Frontal cortex (tissue), 4 donors: ENCODE data around the gene MORN1. TPM values are rescaled to one million over a fixed set of nuclear protein-coding genes. Genes with fewer than 3 reads are reported as not detected.

Experiments
- DNase-seq, 2 donors: peaks; one replicate each; pipeline ENCODE4 v3.0.0; 2012; ENCODE audit warnings: low spot score in 2 of 2
- FAIRE-seq: peaks from 2 replicates; lab custom pipeline; 2012; peaks lifted over from hg19 to GRCh38; lab: Jason Lieb, UNC
- total RNA-seq: library from RNA; depleted of rRNA; stranded (reverse); fragments of >200 nt; gene quantifications from one replicate; pipeline ENCODE4 v1.2.3, GENCODE V29; 2014
- donor health status: control.
- donor health status: control.
- donor health status: control.

Gene MORN1
- total RNA-seq, 1 donor from 2014 or later, result 11.0 TPM

GRCh38 chr1:2425892-2426291 lies 34.5 kb upstream of the MORN1 start:
- DNase-seq (peak in 1 of 2 donors; percentile 67), FAIRE-seq (no peak)

GRCh38 chr1:2422523-2422922 lies 31.2 kb upstream of the MORN1 start:
- FAIRE-seq (no peak), DNase-seq (no peak)

GRCh38 chr1:2419416-2419815 lies 28.1 kb upstream of the MORN1 start:
- FAIRE-seq, result no peak
- DNase-seq, result no peak

- DNase-seq (no peak), FAIRE-seq (no peak)
Observed at GRCh38 chr1:2418791-2419320, 27.5 kb upstream of the MORN1 start.

- DNase-seq (no peak), FAIRE-seq (no peak)
Observed at GRCh38 chr1:2417833-2418225, 26.5 kb upstream of the MORN1 start.

GRCh38 chr1:2417083-2417832 lies 25.9 kb upstream of the MORN1 start:
- DNase-seq (no peak), FAIRE-seq (no peak)

- DNase-seq, result no peak
- no peak for FAIRE-seq
Observed at GRCh38 chr1:2416403-2416802, 25.0 kb upstream of the MORN1 start.

- no peak for FAIRE-seq
- DNase-seq, result no peak
Observed at GRCh38 chr1:2415801-2416208, 24.5 kb upstream of the MORN1 start.

- no peak for FAIRE-seq
- no peak for DNase-seq
Observed at GRCh38 chr1:2415337-2415736, 24.0 kb upstream of the MORN1 start.

- DNase-seq, result peak; percentile 88 to 92
- no peak for FAIRE-seq
Observed at GRCh38 chr1:2414297-2414958, 23.1 kb upstream of the MORN1 start.

- DNase-seq, result no peak
- FAIRE-seq, result no peak
Observed at GRCh38 chr1:2413495-2414296, 22.3 kb upstream of the MORN1 start.

GRCh38 chr1:2412773-2413494 lies 21.6 kb upstream of the MORN1 start:
- FAIRE-seq (no peak), DNase-seq (no peak)

- DNase-seq, result peak; percentile 99
- no peak for FAIRE-seq
Observed at GRCh38 chr1:2412395-2412772, 21.0 kb upstream of the MORN1 start, which contains the start of gene PEX10. PEX10 (minus strand) TSS chr1:2412564; CDS start chr1:2412502, 62 bp downstream.

GRCh38 chr1:2411801-2412394 lies 20.5 kb upstream of the MORN1 start:
- DNase-seq, result peak in 1 of 2 donors; percentile 41
- FAIRE-seq, result no peak

- DNase-seq (no peak), FAIRE-seq (no peak)
Observed at GRCh38 chr1:2409745-2410144, 18.4 kb upstream of the MORN1 start.

- no peak for DNase-seq
- FAIRE-seq, result no peak
Observed at GRCh38 chr1:2408859-2409276, 17.5 kb upstream of the MORN1 start.

GRCh38 chr1:2408456-2408855 lies 17.1 kb upstream of the MORN1 start:
- FAIRE-seq (no peak), DNase-seq (no peak)

GRCh38 chr1:2407991-2408275 lies 16.6 kb upstream of the MORN1 start:
- FAIRE-seq, result no peak

GRCh38 chr1:2407166-2407990 lies 16.0 kb upstream of the MORN1 start:
- FAIRE-seq, result no peak
- no peak for DNase-seq

More at GRCh38 chr1:2407991-2408275, 16.6 kb upstream of the MORN1 start:
- no peak for DNase-seq
